Measurements from ENCODE around the gene IGSF3.

DNA sequence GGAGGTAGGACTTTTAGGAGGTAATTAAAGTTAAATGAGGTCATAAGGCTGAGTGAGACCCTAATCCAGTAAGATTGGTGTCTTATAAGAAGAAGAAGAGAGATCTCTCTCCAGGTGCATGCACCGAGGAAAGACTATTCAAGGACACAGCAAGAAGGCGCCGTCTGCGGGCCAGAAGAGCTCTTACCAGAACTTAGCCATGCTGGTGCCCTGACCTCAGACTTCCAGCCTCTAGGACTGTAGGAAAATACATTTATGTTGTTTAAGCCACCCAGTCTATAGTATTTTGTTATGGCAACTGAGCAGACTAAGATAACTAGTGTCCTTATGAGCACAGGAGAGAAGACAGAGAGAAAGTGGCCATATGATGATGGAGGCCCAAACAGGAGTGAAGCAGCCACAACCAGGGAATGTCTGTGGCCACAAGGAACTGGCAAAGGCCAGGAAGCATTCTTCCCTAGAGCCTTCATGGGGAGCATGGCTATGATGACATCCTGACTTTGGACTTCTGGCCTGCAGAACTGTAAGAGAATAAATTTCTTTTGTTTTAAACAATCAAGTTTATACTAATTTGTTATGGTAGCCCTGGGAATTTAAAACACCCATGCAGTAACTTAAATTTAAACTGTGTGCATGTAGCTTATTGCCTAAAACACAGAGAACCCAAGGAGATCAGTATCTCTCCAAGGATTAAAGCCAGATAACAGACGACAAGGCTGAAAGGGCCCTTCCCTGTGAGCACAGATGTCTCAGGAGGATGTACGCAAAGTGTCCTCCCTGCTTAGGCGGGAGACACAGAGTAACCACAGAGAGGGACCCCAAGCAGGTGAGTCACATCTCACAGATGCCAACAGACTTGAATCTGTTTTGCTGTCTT, 86.8 kb downstream of the IGSF3 start:
- TF ChIP-seq, protein P1, sequence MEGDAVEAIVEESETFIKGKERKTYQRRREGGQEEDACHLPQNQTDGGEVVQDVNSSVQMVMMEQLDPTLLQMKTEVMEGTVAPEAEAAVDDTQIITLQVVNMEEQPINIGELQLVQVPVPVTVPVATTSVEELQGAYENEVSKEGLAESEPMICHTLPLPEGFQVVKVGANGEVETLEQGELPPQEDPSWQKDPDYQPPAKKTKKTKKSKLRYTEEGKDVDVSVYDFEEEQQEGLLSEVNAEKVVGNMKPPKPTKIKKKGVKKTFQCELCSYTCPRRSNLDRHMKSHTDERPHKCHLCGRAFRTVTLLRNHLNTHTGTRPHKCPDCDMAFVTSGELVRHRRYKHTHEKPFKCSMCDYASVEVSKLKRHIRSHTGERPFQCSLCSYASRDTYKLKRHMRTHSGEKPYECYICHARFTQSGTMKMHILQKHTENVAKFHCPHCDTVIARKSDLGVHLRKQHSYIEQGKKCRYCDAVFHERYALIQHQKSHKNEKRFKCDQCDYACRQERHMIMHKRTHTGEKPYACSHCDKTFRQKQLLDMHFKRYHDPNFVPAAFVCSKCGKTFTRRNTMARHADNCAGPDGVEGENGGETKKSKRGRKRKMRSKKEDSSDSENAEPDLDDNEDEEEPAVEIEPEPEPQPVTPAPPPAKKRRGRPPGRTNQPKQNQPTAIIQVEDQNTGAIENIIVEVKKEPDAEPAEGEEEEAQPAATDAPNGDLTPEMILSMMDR (IDR thresholded peaks at IDR 0.05), result no peak
- TF ChIP-seq POLR2A (IDR thresholded peaks at IDR 0.05), result no peak

All from testis (tissue), 2 donors.